ENCODE data around the gene PPP1R7. TPM values are rescaled to one million over a fixed set of nuclear protein-coding genes. Genes with fewer than 3 reads are reported as not detected.

Gene PPP1R7
- total and polyA plus RNA-seq, 9 of the 15 experiments (the other 6 are each of a cell fraction or from before 2014, with no cell fraction given) = 37.5 to 75.0 (median 50.5) TPM

DNA sequence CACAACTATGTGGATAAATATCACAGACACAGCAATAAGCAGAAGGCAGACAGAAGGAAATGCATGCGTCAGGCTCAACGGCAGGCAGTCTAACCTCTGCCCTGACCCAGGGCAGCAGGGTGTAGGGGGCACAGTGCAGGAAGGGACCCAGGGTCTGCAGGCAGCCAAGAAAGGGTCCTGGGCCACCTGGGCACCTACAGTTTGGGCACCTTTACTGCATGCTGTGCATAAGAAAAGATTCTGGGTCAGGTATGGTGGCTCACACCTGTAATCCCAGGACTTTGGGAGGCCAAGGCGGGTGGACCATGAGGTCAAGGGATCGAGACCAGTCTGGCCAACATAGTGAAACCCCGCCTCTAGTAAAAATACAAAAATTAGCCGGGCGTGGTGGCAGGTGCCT, 18.7 kb upstream of the PPP1R7 start (continued):
- TF ChIP-seq, protein P1, sequence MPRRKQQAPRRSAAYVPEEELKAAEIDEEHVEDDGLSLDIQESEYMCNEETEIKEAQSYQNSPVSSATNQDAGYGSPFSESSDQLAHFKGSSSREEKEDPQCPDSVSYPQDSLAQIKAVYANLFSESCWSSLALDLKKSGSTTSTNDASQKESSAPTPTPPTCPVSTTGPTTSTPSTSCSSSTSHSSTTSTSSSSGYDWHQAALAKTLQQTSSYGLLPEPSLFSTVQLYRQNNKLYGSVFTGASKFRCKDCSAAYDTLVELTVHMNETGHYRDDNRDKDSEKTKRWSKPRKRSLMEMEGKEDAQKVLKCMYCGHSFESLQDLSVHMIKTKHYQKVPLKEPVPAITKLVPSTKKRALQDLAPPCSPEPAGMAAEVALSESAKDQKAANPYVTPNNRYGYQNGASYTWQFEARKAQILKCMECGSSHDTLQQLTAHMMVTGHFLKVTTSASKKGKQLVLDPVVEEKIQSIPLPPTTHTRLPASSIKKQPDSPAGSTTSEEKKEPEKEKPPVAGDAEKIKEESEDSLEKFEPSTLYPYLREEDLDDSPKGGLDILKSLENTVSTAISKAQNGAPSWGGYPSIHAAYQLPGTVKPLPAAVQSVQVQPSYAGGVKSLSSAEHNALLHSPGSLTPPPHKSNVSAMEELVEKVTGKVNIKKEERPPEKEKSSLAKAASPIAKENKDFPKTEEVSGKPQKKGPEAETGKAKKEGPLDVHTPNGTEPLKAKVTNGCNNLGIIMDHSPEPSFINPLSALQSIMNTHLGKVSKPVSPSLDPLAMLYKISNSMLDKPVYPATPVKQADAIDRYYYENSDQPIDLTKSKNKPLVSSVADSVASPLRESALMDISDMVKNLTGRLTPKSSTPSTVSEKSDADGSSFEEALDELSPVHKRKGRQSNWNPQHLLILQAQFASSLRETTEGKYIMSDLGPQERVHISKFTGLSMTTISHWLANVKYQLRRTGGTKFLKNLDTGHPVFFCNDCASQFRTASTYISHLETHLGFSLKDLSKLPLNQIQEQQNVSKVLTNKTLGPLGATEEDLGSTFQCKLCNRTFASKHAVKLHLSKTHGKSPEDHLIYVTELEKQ (CRISPR knock-in tag; IDR thresholded peaks at IDR 0.05) = no peak
- TF ChIP-seq TOE1 (IDR thresholded peaks at IDR 0.05; ENCODE audit: borderline replicate concordance) (no peak), TOE1 (CRISPR knock-in tag; IDR thresholded peaks at IDR 0.05; ENCODE audit: borderline replicate concordance, low read depth) (no peak), ZNF589 (CRISPR knock-in tag; IDR thresholded peaks at IDR 0.05; ENCODE audit: low read depth) (no peak), POLR2AphosphoS5 (IDR thresholded peaks at IDR 0.05; ENCODE audit: control insufficient read depth, insufficient read depth, low read depth, low read length) (no peak), CBX1 (IDR thresholded peaks at IDR 0.05; ENCODE audit: low read depth) (no peak)
- TF ChIP-seq, protein P2, sequence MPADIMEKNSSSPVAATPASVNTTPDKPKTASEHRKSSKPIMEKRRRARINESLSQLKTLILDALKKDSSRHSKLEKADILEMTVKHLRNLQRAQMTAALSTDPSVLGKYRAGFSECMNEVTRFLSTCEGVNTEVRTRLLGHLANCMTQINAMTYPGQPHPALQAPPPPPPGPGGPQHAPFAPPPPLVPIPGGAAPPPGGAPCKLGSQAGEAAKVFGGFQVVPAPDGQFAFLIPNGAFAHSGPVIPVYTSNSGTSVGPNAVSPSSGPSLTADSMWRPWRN (IDR thresholded peaks at IDR 0.05; ENCODE audit: low read depth) = no peak

Data from K562 (cell line).